Measurements from ENCODE around the gene KRTAP9-3. TPM values are rescaled to one million over a fixed set of nuclear protein-coding genes. Genes with fewer than 3 reads are reported as not detected.

KRTAP9-3 gene
- total RNA-seq, 1 experiment from 2014 or later = not detected

Other genes starting within 250 kb of the KRTAP9-3 start
- not detected for gene KRT40, start 248.1 kb upstream of the KRTAP9-3 start, total RNA-seq (2021; ENCODE audit: unreplicated experiment)
- not detected for gene KRTAP3-3, start 238.3 kb upstream of the KRTAP9-3 start, total RNA-seq (2021; ENCODE audit: unreplicated experiment)
- gene KRTAP3-2, start 232.5 kb upstream of the KRTAP9-3 start, total RNA-seq (2021; ENCODE audit: unreplicated experiment) = not detected
- not detected for gene KRTAP3-1, start 223.3 kb upstream of the KRTAP9-3 start, total RNA-seq (2021; ENCODE audit: unreplicated experiment)
- gene KRTAP1-5, start 205.2 kb upstream of the KRTAP9-3 start, total RNA-seq (2021; ENCODE audit: unreplicated experiment) = not detected
- gene KRTAP1-4, start 202.3 kb upstream of the KRTAP9-3 start, total RNA-seq (2021; ENCODE audit: unreplicated experiment) = not detected
- gene KRTAP1-3, start 197.6 kb upstream of the KRTAP9-3 start, total RNA-seq (2021; ENCODE audit: unreplicated experiment) = not detected
- gene KRTAP1-1, start 191.0 kb upstream of the KRTAP9-3 start, total RNA-seq (2021; ENCODE audit: unreplicated experiment) = not detected
- gene KRTAP2-1, start 185.1 kb upstream of the KRTAP9-3 start, total RNA-seq (2021; ENCODE audit: unreplicated experiment) = not detected
- gene KRTAP2-2, start 177.2 kb upstream of the KRTAP9-3 start, total RNA-seq (2021; ENCODE audit: unreplicated experiment) = 1.2 TPM
- gene KRTAP2-3, start 172.3 kb upstream of the KRTAP9-3 start, total RNA-seq (2021; ENCODE audit: unreplicated experiment) = 6.3 TPM
- 0.76 TPM for gene KRTAP2-4, start 166.6 kb upstream of the KRTAP9-3 start, total RNA-seq (2021; ENCODE audit: unreplicated experiment)
- not detected for gene KRTAP4-7, start 148.3 kb upstream of the KRTAP9-3 start, total RNA-seq (2021; ENCODE audit: unreplicated experiment)
- not detected for gene KRTAP4-8, start 134.3 kb upstream of the KRTAP9-3 start, total RNA-seq (2021; ENCODE audit: unreplicated experiment)
- not detected for gene KRTAP4-16, start 130.2 kb upstream of the KRTAP9-3 start, total RNA-seq (2021; ENCODE audit: unreplicated experiment)
- not detected for gene KRTAP4-9, start 127.1 kb upstream of the KRTAP9-3 start, total RNA-seq (2021; ENCODE audit: unreplicated experiment)
- not detected for gene KRTAP4-11, start 114.1 kb upstream of the KRTAP9-3 start, total RNA-seq (2021; ENCODE audit: unreplicated experiment)
- gene KRTAP4-12, start 108.3 kb upstream of the KRTAP9-3 start, total RNA-seq (2021; ENCODE audit: unreplicated experiment) = not detected
- not detected for gene KRTAP4-6, start 91.9 kb upstream of the KRTAP9-3 start, total RNA-seq (2021; ENCODE audit: unreplicated experiment)
- not detected for gene KRTAP4-5, start 82.6 kb upstream of the KRTAP9-3 start, total RNA-seq (2021; ENCODE audit: unreplicated experiment)
- not detected for gene KRTAP4-4, start 71.7 kb upstream of the KRTAP9-3 start, total RNA-seq (2021; ENCODE audit: unreplicated experiment)
- not detected for gene KRTAP4-3, start 64.2 kb upstream of the KRTAP9-3 start, total RNA-seq (2021; ENCODE audit: unreplicated experiment)
- gene KRTAP4-2, start 54.2 kb upstream of the KRTAP9-3 start, total RNA-seq (2021; ENCODE audit: unreplicated experiment) = not detected
- gene KRTAP4-1, start 47.5 kb upstream of the KRTAP9-3 start, total RNA-seq (2021; ENCODE audit: unreplicated experiment) = not detected
- not detected for gene KRTAP9-1, start 42.6 kb upstream of the KRTAP9-3 start, total RNA-seq (2021; ENCODE audit: unreplicated experiment)
- gene KRTAP9-2, start 5.8 kb upstream of the KRTAP9-3 start, total RNA-seq (2021; ENCODE audit: unreplicated experiment) = not detected
- gene KRTAP9-8, start 5.5 kb downstream of the KRTAP9-3 start, total RNA-seq (2021; ENCODE audit: unreplicated experiment) = not detected
- not detected for gene KRTAP9-4, start 17.2 kb downstream of the KRTAP9-3 start, total RNA-seq (2021; ENCODE audit: unreplicated experiment)
- not detected for gene KRTAP9-9, start 22.9 kb downstream of the KRTAP9-3 start, total RNA-seq (2021; ENCODE audit: unreplicated experiment)
- not detected for gene KRTAP9-6, start 32.9 kb downstream of the KRTAP9-3 start, total RNA-seq (2021; ENCODE audit: unreplicated experiment)
- gene KRTAP9-7, start 43.2 kb downstream of the KRTAP9-3 start, total RNA-seq (2021; ENCODE audit: unreplicated experiment) = not detected
- gene KRTAP29-1, start 70.4 kb downstream of the KRTAP9-3 start, total RNA-seq (2021; ENCODE audit: unreplicated experiment) = 0.22 TPM
- not detected for gene KRTAP16-1, start 76.9 kb downstream of the KRTAP9-3 start, total RNA-seq (2021; ENCODE audit: unreplicated experiment)
- gene KRTAP17-1, start 83.3 kb downstream of the KRTAP9-3 start, total RNA-seq (2021; ENCODE audit: unreplicated experiment) = not detected
- gene KRT33A, start 118.4 kb downstream of the KRTAP9-3 start, total RNA-seq (2021; ENCODE audit: unreplicated experiment) = not detected
- gene KRT33B, start 137.4 kb downstream of the KRTAP9-3 start, total RNA-seq (2021; ENCODE audit: unreplicated experiment) = not detected
- not detected for gene KRT34, start 149.9 kb downstream of the KRTAP9-3 start, total RNA-seq (2021; ENCODE audit: unreplicated experiment)
- not detected for gene KRT31, start 165.2 kb downstream of the KRTAP9-3 start, total RNA-seq (2021; ENCODE audit: unreplicated experiment)
- not detected for gene KRT37, start 192.1 kb downstream of the KRTAP9-3 start, total RNA-seq (2021; ENCODE audit: unreplicated experiment)
- gene KRT38, start 208.5 kb downstream of the KRTAP9-3 start, total RNA-seq (2021; ENCODE audit: unreplicated experiment) = not detected
- 0.42 TPM for gene KRT32, start 234.9 kb downstream of the KRTAP9-3 start, total RNA-seq (2021; ENCODE audit: unreplicated experiment)
- gene KRT35, start 248.7 kb downstream of the KRTAP9-3 start, total RNA-seq (2021; ENCODE audit: unreplicated experiment) = not detected